ENCODE data around the gene ADAMTS1. TPM values are rescaled to one million over a fixed set of nuclear protein-coding genes. Genes with fewer than 3 reads are reported as not detected.

The ADAMTS1 gene
- total and polyA plus RNA-seq, 2 of the 4 experiments (the other 2 are of a cell fraction): 116 to 317 TPM

- H3K4ac ChIP-seq (ENCODE audit: low read depth, low read length): no peak overlapping the region
- TF ChIP-seq POLR2A (IDR thresholded peaks at IDR 0.05; ENCODE audit: low read depth, low read length): 0 out of 2 replicates have a peak, but pooled peaks have one; percentile 24
- TF ChIP-seq, protein P1, sequence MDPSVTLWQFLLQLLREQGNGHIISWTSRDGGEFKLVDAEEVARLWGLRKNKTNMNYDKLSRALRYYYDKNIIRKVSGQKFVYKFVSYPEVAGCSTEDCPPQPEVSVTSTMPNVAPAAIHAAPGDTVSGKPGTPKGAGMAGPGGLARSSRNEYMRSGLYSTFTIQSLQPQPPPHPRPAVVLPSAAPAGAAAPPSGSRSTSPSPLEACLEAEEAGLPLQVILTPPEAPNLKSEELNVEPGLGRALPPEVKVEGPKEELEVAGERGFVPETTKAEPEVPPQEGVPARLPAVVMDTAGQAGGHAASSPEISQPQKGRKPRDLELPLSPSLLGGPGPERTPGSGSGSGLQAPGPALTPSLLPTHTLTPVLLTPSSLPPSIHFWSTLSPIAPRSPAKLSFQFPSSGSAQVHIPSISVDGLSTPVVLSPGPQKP (IDR thresholded peaks at IDR 0.05; ENCODE audit: borderline replicate concordance, low read depth, low read length): no peak
- in situ Hi-C loops (cut with MboI; ENCODE audit: low sequenced_read_pairs) (no loop called here), dilution Hi-C loops (cut with HindIII; ENCODE audit: low sequenced_read_pairs, unreplicated experiment) (no loop called here), intact Hi-C loops (cut with micrococcal nuclease) (no loop called here)
- no peak overlapping the region for H2BK20ac ChIP-seq (ENCODE audit: low read depth, low read length)
- no peak overlapping the region for H3K56ac ChIP-seq (ENCODE audit: extremely low read depth, insufficient read depth, low read length)
- WGBS, 2 experiments (ENCODE audit: extremely low coverage in 2 of 2, insufficient read length in 1 of 2): 97% methylated on average over 6 of the region's 11 CpGs; no CpG with 5 or more reads in 1 of the 2 experiments
- peak overlapping the region; percentile 24; the same call in 1 of the 2 replicates for H2AK5ac ChIP-seq (ENCODE audit: low read depth, low read length)
- peaks cover 32% of the 10 kb centered on the region for H4K20me1 ChIP-seq (ENCODE audit: insufficient read depth, low read length)
- H3K9me3 ChIP-seq (ENCODE audit: control insufficient read depth, insufficient read depth, low read length): no peaks in the 10 kb centered on the region
- H3K27me3 ChIP-seq (ENCODE audit: control insufficient read depth, insufficient read depth, low read length): no peaks in the 10 kb centered on the region
- no peak overlapping the region for H3K4me2 ChIP-seq (ENCODE audit: low read depth, low read length)
- H3K18ac ChIP-seq (ENCODE audit: low read depth, low read length): no peak overlapping the region
- H3K4me3 ChIP-seq (ENCODE audit: insufficient read depth, low read depth, low read length): no peak overlapping the region
- H3K23ac ChIP-seq (ENCODE audit: low read depth, low read length): no peak overlapping the region
- no peak overlapping the region for H2AK9ac ChIP-seq (replicated peaks; ENCODE audit: low read depth, low read length, poor library complexity)
- H4K5ac ChIP-seq (ENCODE audit: low read depth, low read length): no peak overlapping the region
- H2BK5ac ChIP-seq (ENCODE audit: low read depth, low read length, poor library complexity, severe bottlenecking): no peak overlapping the region
- no peak overlapping the region for H2BK120ac ChIP-seq (ENCODE audit: low read depth, low read length)
- ChIA-PET POLR2A (ENCODE audit: unreplicated experiment) (no interaction called here), CTCF (no interaction called here)
- no peak overlapping the region for H2BK15ac ChIP-seq (ENCODE audit: low read depth, low read length)
- H4K91ac ChIP-seq (ENCODE audit: insufficient read depth, low read depth, low read length): no peak overlapping the region
- ATAC-seq (ENCODE audit: low read depth) (no peak), DNase-seq (no peak)
- peaks cover 0 to 8% of the 10 kb centered on the region in 2 experiments; a peak in 2 of 4 replicates for H3K79me1 ChIP-seq (ENCODE audit: low read depth in 1 of 2, low read length in 2 of 2)
- peaks cover 9% of the 10 kb centered on the region for H3K36me3 ChIP-seq (ENCODE audit: control insufficient read depth, insufficient read depth, low read length)
- H3K9ac ChIP-seq (ENCODE audit: low read depth, low read length): no peak overlapping the region
- no peak overlapping the region for H4K8ac ChIP-seq (ENCODE audit: low read depth in 2 of 2, low read length in 2 of 2)
- no peak overlapping the region for H3K14ac ChIP-seq (replicated peaks; ENCODE audit: low read depth, low read length)
- H2AFZ ChIP-seq (replicated peaks; ENCODE audit: low read length, poor library complexity): no peak overlapping the region
- peaks cover 6% of the 10 kb centered on the region for H3K9me1 ChIP-seq (ENCODE audit: insufficient read depth, low read length)
- H3K4me1 ChIP-seq (ENCODE audit: control insufficient read depth, insufficient read depth, low read length): no peaks in the 10 kb centered on the region; the same call in none of the 2 replicates
- no TSS peak for BruUV-seq (replicated peaks)
- no peak overlapping the region for H3K27ac ChIP-seq (ENCODE audit: insufficient read depth, low read length)
Measured at GRCh38 chr21:26832546-26832945, 12.7 kb downstream of the ADAMTS1 start.
